Measurements from ENCODE around the gene ZNF143.
"Not testable (repeated sequence)": the region's sequence is repeated elsewhere in the genome, so short reads cannot be mapped to it uniquely, and the experiment has no call there.

ZNF143 gene

GRCh38 chr11:9498457-9499078 is 37.8 kb downstream of the ZNF143 start:
- no peak for DNase-seq (ENCODE audit: low read depth in 2 of 2)

GRCh38 chr11:9506489-9507276 is 45.9 kb downstream of the ZNF143 start:
- DNase-seq (ENCODE audit: low read depth in 2 of 2) = peak; percentile 36 to 39

- no peak for DNase-seq (ENCODE audit: low read depth in 2 of 2)
Observed at GRCh38 chr11:9507277-9507580, 46.4 kb downstream of the ZNF143 start.

- DNase-seq (ENCODE audit: low read depth in 2 of 2) = no peak
Observed at GRCh38 chr11:9509041-9509440, 48.2 kb downstream of the ZNF143 start.

DNA sequence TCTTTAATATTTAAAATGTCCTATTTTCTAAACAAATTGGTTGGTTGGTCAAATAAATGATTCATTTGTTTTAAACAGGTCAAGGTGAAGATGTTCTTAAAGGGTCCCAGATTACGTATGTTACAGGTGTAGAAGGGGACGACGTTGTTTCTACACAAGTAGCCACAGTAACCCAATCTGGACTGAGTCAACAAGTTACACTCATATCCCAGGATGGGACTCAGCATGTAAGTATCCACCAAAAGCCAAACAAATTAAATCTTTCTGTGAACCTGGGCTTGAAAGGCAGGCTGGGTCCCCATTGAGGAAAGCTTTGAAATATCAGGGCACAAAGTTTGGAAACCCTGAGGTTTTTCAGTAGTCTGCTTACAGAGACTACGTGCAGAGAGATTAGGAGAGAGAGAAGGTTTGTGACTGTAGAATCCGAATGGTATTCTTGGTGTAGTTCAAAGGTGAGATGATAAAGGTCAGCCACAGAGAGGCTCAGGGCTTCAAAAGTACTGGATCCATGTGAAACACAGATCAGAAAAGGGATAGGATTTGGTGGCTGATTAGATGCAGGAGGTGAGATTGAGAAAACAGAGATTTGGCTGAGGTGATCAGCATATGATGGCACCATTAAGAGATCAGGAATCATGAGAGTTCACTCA is 51.7 kb downstream of the ZNF143 start:
- no peak for DNase-seq (ENCODE audit: low read depth in 2 of 2)

DNA sequence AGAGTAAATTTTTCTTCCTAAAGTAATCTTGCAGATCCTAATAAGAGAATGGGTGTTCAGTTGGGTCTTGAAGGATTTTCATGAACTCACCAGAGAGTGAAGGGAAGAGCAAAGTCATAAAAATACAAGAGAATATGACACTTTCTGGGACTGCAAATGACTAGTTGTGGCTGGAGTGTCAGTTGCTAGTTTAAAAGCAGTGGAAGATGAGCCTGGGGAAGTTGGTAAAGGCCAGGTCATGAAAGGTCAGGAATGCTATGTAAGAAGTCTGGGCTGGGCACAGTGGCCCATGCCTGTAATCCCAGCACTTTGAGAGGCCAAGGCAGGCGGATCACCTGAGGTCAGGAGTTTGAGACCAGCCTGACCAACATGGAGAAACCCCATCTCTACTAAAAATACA is 53.8 kb downstream of the ZNF143 start:
- DNase-seq (ENCODE audit: low read depth in 2 of 2) = not testable (repeated sequence)

DNA sequence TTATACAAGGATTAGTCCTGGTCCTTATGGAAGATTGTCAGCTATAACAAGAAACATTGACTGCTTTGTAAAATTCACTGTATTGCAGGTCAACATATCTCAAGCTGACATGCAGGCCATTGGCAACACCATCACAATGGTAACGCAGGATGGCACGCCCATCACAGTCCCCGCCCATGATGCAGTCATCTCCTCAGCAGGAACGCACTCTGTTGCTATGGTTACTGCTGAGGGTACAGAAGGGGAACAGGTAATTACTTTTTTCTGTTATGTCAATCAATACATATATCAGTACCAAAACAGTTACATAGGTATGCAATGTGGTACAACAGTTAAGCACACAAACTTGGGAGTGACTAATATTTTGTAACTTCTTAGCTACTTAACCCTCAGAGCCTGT is 55.3 kb downstream of the ZNF143 start:
- no peak for DNase-seq (ENCODE audit: low read depth in 2 of 2)

GRCh38 chr11:9518835-9519410 is 58.1 kb downstream of the ZNF143 start:
- DNase-seq (ENCODE audit: low read depth in 2 of 2) = no peak

DNA sequence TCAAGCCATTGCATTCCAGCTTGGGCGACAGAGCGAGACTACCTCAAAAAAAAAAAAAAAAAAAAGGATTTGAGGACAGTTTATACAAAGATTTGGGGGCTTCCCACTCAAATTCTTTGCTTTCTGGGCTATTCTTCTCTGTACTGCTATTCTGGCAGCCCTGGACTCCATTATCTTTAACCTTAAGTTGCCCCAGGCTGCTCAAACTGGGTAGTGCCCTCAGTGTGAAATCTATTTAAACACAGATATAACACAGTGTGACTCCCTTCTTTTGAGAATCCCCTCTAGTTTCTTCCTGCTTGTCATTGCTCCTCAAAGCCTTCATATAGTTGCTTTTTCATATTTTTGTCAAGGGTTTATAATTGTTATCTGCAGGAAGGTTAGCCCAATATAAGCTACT is 63.2 kb downstream of the ZNF143 start:
- DNase-seq (ENCODE audit: low read depth in 2 of 2) = no peak

- no peak for DNase-seq (ENCODE audit: low read depth in 2 of 2)
Observed at GRCh38 chr11:9525116-9525515, 64.3 kb downstream of the ZNF143 start.

GRCh38 chr11:9527481-9528135 is 66.8 kb downstream of the ZNF143 start:
- DNase-seq (ENCODE audit: low read depth in 2 of 2) = no peak

- no peak for DNase-seq (ENCODE audit: low read depth in 2 of 2)
Observed at GRCh38 chr11:9528136-9528501, 67.3 kb downstream of the ZNF143 start.

DNA sequence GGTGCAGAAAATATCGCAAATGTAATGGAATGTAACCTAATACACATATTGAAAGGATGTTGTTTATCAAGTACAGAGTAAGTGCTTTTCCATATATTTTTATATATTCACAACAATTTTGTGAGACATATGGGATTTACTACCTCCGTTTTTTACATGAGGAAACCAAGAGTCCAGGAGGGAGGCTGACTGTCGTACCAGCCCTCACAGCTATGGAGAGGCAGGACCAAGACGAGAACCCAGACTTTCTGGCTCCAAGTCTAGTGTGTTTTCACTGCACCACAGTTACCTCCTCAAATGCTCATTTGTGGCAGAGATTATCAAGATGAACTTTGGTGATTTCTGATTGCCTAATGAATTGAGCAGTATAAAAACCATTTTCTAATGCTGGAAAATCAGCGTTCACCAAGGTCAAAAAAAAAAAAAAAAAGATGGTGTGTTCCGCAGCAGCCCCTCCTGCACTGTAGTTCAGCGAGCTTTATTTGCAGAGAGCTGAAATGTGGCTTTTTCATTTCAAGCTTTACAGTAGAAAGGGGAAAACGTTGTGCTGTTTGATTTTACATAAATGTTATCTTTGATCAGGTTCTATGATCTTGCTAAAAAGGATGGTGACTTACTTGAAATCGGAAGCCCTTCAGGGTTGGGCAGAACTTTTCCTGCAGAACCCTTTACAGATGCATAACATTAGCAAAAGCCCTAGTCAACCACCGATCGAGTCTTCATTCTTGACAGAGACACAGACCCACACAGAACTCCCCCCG is 67.9 kb downstream of the ZNF143 start:
- DNase-seq (ENCODE audit: low read depth in 2 of 2) = no peak

DNA sequence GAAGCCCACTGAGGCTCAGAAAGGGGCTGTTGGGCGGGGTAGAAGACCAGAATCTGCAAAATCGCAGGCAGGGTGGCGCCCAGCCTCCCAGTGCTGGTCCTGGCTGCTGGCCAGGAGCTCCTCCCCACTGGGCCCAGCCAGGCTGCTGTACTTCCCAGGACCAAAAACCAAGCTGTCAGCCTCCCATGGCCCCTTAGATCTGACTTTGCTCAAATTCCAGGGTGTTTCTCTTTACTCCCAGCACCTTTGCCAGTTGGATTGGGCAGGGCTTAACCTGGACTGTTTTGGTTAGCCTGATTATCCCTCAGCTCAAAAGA is 68.5 kb downstream of the ZNF143 start:
- no peak for DNase-seq (ENCODE audit: low read depth in 2 of 2)

DNA sequence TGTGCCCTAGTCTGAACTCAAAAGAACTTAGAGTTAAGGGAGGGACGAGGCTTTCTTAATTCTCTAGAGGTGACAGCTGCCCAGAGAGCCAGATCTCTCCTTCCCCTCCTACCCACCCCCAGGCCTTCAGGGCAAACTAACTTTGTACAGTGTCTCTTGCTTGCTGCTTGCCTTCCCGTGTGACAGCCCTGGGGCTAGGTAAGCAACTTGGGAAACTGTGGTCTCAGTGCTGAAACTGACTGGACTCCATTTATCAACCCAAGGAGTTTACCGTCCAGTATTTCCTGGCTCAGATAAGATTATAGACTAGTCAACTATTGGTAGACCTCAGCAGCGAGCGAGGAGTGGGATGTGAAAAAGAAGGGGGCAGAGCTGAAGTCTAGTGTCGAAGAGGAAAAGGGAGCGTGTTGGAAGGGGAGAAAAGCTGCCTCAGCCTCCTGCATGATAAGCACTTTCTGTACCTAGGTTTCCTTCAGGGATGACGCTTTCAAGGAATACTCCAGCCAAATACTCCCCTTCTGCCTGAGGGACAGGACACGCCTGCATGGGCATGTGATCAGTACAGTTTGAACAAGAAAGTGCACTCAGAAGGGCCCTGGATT is 69.3 kb downstream of the ZNF143 start:
- no peak for DNase-seq (ENCODE audit: low read depth in 2 of 2)

DNA sequence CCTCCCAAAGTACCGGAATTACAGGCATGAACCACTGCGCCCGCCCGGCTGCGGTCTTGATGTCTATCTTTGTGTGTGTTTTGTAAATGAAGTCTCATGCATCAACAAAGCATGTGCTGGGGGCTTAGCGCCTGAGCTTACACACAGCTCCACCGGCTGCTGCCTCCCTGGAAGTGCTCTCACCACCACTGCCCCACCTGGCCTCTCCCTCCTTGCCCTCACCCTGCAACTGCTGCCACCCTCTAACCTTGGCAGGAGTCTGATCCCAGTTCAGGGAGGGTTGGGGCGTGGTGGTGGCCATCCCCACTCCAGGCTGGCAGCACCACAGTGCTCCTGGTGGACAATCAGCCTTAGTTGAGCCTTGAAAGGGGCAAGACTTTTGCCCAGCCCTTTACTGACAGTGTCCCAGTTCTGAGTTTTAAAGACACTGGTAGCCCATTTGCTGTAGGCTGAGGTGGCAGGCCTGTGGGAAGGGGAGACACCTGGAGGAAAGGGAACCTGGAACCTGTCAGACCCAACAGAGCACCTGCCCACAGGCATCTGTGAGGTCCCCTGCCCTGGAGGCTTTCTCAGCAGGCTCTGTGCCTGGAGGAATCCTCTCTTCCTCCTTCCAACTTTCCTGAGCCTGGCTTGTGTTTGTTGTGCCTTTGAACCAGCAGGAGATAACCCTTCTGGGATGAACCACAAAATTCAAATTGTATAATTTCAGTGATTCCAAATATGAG is 70.3 kb downstream of the ZNF143 start:
- no peak for DNase-seq (ENCODE audit: low read depth in 2 of 2)

- no peak for DNase-seq (ENCODE audit: low read depth in 2 of 2)
Observed at GRCh38 chr11:9533058-9533457, 72.2 kb downstream of the ZNF143 start.

DNA sequence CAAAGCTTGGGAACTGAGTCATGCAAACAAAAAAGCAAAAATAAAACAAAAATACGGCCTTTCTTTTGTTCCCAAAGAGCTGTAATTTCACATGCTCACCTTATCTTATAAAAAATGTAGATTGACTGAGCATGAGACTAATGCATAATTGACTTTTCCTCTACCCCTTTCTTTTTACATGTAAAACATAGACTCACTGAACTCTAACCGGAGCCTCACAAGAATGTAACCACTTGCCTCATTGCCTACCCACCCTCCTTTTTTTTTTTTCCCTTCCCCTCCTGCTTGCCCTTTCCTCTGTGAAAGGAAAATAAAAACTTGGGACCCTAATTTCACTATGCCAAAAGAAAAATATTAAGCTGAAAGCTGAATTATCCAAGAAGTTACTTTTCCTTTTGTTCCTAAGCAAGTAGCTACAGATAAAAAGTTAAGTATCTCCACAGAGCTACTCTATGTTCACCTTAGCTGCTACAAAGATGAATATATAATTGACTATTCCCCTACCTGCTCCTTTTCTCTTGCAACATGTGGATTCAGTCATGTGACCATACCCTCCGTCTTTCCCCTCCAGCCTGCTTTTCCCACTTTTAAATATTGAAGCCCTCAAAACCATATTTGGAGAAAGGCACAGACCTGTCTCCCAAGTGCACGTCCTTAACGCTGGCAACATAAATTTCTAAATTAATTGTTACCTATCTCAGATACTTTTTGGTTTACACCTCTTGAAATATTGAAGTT is 73.1 kb downstream of the ZNF143 start:
- DNase-seq (ENCODE audit: low read depth in 2 of 2) = no peak

DNA sequence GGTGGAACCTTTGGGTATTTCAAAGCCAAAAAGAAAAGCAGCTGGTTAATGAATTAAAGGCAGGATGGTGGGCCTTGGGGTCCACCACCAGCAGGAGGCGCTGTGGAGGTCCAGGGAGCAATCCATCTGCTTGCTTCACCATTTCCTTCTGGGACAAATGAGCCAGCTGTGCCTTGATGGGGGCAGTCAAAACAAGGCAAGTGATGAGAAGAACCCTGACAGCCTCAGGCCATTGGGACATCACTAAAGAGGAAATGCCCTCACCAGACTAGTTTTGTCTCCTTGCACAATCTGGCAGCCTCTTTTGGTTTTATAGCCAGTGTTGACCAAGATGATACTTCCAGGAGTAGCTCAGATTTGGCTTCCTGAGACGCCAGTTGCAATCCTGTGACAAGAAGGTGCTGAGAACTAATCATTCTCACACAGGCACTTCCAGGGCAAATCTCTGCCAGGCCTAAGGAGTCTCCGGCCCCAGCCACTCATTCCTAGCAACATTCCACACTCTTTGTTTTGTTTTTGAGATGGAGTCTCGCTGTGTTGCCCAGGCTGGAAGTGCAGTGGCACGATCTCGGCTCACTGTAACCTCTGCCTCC is 74.5 kb downstream of the ZNF143 start:
- peak; percentile 53 to 56 for DNase-seq (ENCODE audit: low read depth in 2 of 2)

- DNase-seq (ENCODE audit: low read depth in 2 of 2) = no peak
Observed at GRCh38 chr11:9538548-9538947, 77.7 kb downstream of the ZNF143 start.
